ENCODE results near the gene NAGPA. TPM values are rescaled to one million over a fixed set of nuclear protein-coding genes. Genes with fewer than 3 reads are reported as not detected.

Gene NAGPA
- total and polyA plus RNA-seq, 2 experiments from 2014 or later = 6.3 to 20.7 TPM

DNA sequence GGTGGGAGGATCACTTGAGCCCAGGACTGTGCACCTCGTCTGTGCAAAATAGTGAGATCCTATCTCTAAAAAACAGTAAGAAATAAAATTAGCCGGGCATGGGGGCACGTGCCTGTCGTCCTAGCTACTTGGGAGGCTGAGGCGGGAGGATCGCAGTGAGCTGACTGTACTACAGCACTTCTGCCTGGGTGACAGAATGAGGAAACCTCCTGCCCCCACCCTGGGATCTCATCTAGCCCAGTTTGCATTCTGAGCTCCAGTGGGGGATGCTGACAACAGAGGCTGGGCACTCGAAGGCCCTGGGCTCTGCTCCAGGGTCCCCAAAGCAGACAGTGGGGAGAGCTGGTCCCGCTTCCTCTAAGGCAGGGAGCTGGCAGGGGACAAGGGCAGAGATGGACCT, 7.1 kb downstream of the NAGPA start:
- no peaks in the 10 kb centered on the region for H3K9me3 Mint-ChIP-seq
- Histone ChIP-seq H3K4me3 (no peak overlapping the region), H3F3A (replicated peaks; ENCODE audit: low read depth) (no peaks in the 10 kb centered on the region), H4K20me1 (replicated peaks; ENCODE audit: insufficient read depth) (no peaks in the 10 kb centered on the region), H3K9me2 (ENCODE audit: insufficient read depth) (no peaks in the 10 kb centered on the region), H3K27me3 (ENCODE audit: insufficient read depth) (no peaks in the 10 kb centered on the region), H3K79me2 (replicated peaks; ENCODE audit: insufficient read depth) (no peaks in the 10 kb centered on the region), H3K36me3 (ENCODE audit: insufficient read depth) (no peaks in the 10 kb centered on the region), H3K27ac (ENCODE audit: low read depth) (no peak overlapping the region), H3K4me1 (ENCODE audit: insufficient read depth) (no peaks in the 10 kb centered on the region), H3K4me2 (no peak overlapping the region), H2AFZ (no peak overlapping the region)
- no peak overlapping the region for H3K27ac Mint-ChIP-seq
- no peaks in the 10 kb centered on the region for H3K36me3 Mint-ChIP-seq (ENCODE audit: low read depth)
- ATAC-seq = no peak
- H3K4me3 Mint-ChIP-seq = no peak overlapping the region
- H3K27me3 Mint-ChIP-seq (ENCODE audit: insufficient read depth, low read depth, poor library complexity) = peaks cover 6% of the 10 kb centered on the region
- TF ChIP-seq, protein P1, sequence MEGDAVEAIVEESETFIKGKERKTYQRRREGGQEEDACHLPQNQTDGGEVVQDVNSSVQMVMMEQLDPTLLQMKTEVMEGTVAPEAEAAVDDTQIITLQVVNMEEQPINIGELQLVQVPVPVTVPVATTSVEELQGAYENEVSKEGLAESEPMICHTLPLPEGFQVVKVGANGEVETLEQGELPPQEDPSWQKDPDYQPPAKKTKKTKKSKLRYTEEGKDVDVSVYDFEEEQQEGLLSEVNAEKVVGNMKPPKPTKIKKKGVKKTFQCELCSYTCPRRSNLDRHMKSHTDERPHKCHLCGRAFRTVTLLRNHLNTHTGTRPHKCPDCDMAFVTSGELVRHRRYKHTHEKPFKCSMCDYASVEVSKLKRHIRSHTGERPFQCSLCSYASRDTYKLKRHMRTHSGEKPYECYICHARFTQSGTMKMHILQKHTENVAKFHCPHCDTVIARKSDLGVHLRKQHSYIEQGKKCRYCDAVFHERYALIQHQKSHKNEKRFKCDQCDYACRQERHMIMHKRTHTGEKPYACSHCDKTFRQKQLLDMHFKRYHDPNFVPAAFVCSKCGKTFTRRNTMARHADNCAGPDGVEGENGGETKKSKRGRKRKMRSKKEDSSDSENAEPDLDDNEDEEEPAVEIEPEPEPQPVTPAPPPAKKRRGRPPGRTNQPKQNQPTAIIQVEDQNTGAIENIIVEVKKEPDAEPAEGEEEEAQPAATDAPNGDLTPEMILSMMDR (conservative IDR thresholded peaks at IDR 0.05; ENCODE audit: low read depth in 2 of 2) = no peak
- TF ChIP-seq, protein P2, sequence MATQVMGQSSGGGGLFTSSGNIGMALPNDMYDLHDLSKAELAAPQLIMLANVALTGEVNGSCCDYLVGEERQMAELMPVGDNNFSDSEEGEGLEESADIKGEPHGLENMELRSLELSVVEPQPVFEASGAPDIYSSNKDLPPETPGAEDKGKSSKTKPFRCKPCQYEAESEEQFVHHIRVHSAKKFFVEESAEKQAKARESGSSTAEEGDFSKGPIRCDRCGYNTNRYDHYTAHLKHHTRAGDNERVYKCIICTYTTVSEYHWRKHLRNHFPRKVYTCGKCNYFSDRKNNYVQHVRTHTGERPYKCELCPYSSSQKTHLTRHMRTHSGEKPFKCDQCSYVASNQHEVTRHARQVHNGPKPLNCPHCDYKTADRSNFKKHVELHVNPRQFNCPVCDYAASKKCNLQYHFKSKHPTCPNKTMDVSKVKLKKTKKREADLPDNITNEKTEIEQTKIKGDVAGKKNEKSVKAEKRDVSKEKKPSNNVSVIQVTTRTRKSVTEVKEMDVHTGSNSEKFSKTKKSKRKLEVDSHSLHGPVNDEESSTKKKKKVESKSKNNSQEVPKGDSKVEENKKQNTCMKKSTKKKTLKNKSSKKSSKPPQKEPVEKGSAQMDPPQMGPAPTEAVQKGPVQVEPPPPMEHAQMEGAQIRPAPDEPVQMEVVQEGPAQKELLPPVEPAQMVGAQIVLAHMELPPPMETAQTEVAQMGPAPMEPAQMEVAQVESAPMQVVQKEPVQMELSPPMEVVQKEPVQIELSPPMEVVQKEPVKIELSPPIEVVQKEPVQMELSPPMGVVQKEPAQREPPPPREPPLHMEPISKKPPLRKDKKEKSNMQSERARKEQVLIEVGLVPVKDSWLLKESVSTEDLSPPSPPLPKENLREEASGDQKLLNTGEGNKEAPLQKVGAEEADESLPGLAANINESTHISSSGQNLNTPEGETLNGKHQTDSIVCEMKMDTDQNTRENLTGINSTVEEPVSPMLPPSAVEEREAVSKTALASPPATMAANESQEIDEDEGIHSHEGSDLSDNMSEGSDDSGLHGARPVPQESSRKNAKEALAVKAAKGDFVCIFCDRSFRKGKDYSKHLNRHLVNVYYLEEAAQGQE (IDR thresholded peaks at IDR 0.05; ENCODE audit: unreplicated experiment) = no peak
- TF ChIP-seq POLR2AphosphoS5 (IDR thresholded peaks at IDR 0.05; ENCODE audit: low read depth) (no peak), EZH2phosphoT487 (IDR thresholded peaks at IDR 0.05; ENCODE audit: unreplicated experiment) (no peak), STAT1 (IDR thresholded peaks at IDR 0.05; ENCODE audit: unreplicated experiment) (no peak), CREB1 (CRISPR knock-in tag; IDR thresholded peaks at IDR 0.05; ENCODE audit: low read depth) (no peak), NANOG (IDR thresholded peaks at IDR 0.05; ENCODE audit: borderline replicate concordance) (no peak), EZH2 (IDR thresholded peaks at IDR 0.05; ENCODE audit: low read depth, unreplicated experiment) (no peak), JUNB (IDR thresholded peaks at IDR 0.05; ENCODE audit: unreplicated experiment) (no peak), ZNF331 (CRISPR knock-in tag; IDR thresholded peaks at IDR 0.05; ENCODE audit: low read depth) (no peak), ZNF114 (CRISPR knock-in tag; IDR thresholded peaks at IDR 0.05) (no peak)
- TF ChIP-seq, protein P3, sequence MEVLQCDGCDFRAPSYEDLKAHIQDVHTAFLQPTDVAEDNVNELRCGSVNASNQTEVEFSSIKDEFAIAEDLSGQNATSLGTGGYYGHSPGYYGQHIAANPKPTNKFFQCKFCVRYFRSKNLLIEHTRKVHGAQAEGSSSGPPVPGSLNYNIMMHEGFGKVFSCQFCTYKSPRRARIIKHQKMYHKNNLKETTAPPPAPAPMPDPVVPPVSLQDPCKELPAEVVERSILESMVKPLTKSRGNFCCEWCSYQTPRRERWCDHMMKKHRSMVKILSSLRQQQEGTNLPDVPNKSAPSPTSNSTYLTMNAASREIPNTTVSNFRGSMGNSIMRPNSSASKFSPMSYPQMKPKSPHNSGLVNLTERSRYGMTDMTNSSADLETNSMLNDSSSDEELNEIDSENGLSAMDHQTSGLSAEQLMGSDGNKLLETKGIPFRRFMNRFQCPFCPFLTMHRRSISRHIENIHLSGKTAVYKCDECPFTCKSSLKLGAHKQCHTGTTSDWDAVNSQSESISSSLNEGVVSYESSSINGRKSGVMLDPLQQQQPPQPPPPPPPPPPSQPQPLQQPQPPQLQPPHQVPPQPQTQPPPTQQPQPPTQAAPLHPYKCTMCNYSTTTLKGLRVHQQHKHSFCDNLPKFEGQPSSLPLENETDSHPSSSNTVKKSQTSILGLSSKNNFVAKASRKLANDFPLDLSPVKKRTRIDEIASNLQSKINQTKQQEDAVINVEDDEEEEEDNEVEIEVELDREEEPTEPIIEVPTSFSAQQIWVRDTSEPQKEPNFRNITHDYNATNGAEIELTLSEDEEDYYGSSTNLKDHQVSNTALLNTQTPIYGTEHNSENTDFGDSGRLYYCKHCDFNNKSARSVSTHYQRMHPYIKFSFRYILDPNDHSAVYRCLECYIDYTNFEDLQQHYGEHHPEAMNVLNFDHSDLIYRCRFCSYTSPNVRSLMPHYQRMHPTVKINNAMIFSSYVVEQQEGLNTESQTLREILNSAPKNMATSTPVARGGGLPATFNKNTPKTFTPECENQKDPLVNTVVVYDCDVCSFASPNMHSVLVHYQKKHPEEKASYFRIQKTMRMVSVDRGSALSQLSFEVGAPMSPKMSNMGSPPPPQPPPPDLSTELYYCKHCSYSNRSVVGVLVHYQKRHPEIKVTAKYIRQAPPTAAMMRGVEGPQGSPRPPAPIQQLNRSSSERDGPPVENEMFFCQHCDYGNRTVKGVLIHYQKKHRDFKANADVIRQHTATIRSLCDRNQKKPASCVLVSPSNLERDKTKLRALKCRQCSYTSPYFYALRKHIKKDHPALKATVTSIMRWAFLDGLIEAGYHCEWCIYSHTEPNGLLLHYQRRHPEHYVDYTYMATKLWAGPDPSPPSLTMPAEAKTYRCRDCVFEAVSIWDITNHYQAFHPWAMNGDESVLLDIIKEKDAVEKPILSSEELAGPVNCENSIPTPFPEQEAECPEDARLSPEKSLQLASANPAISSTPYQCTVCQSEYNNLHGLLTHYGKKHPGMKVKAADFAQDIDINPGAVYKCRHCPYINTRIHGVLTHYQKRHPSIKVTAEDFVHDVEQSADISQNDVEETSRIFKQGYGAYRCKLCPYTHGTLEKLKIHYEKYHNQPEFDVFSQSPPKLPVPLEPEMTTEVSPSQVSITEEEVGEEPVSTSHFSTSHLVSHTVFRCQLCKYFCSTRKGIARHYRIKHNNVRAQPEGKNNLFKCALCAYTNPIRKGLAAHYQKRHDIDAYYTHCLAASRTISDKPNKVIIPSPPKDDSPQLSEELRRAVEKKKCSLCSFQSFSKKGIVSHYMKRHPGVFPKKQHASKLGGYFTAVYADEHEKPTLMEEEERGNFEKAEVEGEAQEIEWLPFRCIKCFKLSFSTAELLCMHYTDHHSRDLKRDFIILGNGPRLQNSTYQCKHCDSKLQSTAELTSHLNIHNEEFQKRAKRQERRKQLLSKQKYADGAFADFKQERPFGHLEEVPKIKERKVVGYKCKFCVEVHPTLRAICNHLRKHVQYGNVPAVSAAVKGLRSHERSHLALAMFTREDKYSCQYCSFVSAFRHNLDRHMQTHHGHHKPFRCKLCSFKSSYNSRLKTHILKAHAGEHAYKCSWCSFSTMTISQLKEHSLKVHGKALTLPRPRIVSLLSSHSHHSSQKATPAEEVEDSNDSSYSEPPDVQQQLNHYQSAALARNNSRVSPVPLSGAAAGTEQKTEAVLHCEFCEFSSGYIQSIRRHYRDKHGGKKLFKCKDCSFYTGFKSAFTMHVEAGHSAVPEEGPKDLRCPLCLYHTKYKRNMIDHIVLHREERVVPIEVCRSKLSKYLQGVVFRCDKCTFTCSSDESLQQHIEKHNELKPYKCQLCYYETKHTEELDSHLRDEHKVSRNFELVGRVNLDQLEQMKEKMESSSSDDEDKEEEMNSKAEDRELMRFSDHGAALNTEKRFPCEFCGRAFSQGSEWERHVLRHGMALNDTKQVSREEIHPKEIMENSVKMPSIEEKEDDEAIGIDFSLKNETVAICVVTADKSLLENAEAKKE (CRISPR knock-in tag; IDR thresholded peaks at IDR 0.05) = no peak
- TF ChIP-seq, protein P4, sequence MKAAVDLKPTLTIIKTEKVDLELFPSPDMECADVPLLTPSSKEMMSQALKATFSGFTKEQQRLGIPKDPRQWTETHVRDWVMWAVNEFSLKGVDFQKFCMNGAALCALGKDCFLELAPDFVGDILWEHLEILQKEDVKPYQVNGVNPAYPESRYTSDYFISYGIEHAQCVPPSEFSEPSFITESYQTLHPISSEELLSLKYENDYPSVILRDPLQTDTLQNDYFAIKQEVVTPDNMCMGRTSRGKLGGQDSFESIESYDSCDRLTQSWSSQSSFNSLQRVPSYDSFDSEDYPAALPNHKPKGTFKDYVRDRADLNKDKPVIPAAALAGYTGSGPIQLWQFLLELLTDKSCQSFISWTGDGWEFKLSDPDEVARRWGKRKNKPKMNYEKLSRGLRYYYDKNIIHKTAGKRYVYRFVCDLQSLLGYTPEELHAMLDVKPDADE (IDR thresholded peaks at IDR 0.05) = no peak
- peaks cover 8% of the 10 kb centered on the region; the same call in 1 of the 3 replicates for H3K4me1 Mint-ChIP-seq
- no peak for DNase-seq (ENCODE audit: low spot score)
